Neural crest cell (in vitro differentiated cells): Measurements from ENCODE around the gene STK24. TPM values are rescaled to one million over a fixed set of nuclear protein-coding genes. Genes with fewer than 3 reads are reported as not detected.

Experiments used
- DNase-seq: peaks from one replicate; pipeline ENCODE4 v3.0.0; 2021; ENCODE audit warnings: low read depth, mixed read lengths, low spot score
- H3K27ac Mint-ChIP-seq: one replicate; pipeline ENCODE4 v1.8.0; 2021; ENCODE audit warnings: mild to moderate bottlenecking, mixed read lengths; ENCODE audit not compliant: unreplicated experiment
- H3K27me3 Mint-ChIP-seq: 2 replicates; pipeline ENCODE4 v1.8.0; 2021; ENCODE audit warnings: low read depth, mild to moderate bottlenecking, mixed read lengths
- H3K36me3 Mint-ChIP-seq: 2 replicates; pipeline ENCODE4 v1.8.0; 2021; ENCODE audit warnings: low read depth, mild to moderate bottlenecking, mixed read lengths
- H3K4me1 Mint-ChIP-seq: 2 replicates; pipeline ENCODE4 v1.8.0; 2021; ENCODE audit warnings: mixed read lengths
- H3K4me3 Mint-ChIP-seq: one replicate; pipeline ENCODE4 v1.8.0; 2021; ENCODE audit warnings: mild to moderate bottlenecking, mixed read lengths
- H3K9me3 Mint-ChIP-seq: 2 replicates; pipeline ENCODE4 v1.8.0; 2021; ENCODE audit warnings: mixed read lengths
- total RNA-seq: library from RNA; stranded (reverse); gene quantifications from 2 replicates; pipeline ENCODE4 v1.2.1, GENCODE V29; 2021
- TF ChIP-seq, protein P1 (sequence below): fragments of 200-600 bp; sonication (generic); conservative IDR thresholded peaks from 2 replicates; pipeline ENCODE4 v1.5.0; 2021; ENCODE audit warnings: antibody characterized with exemption, mild to moderate bottlenecking

STK24 gene
- total RNA-seq, 1 donor from 2014 or later = 114 TPM

DNA sequence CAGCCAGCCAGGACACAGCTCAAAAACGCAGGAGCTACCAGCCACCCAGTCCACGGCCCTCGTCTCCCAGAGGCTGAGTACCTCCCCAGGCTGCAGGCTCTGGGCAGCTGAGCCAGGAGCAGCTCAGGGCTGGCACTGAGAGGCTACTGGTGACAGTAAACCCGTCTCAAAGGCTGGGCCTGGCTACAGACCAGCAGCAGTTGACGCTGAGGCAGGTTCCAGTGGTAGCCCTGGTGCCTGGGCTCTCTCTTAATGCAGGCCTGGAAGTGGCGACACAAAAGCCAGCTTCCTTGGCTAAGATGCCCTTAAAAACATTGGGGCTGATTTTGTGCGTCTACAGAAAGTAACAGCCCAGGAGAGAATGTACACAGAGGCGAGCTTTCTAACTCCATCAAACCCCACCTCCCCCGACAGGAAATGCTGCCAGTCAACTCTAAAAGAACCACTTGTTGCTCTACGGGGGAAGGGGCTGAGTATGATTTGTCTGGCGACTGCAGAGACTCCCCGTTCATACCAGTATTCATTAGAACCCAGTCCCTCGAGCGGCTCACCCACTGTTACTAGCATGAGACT is 126.3 kb downstream of the STK24 start:
- DNase-seq = peak; percentile 28
- peaks cover 2% of the 10 kb centered on the region for H3K27me3 Mint-ChIP-seq
- H3K36me3 Mint-ChIP-seq = peaks cover 25% of the 10 kb centered on the region
- peak overlapping the region; percentile 14 for H3K27ac Mint-ChIP-seq
- H3K4me3 Mint-ChIP-seq = peak overlapping the region; percentile 45
- TF ChIP-seq, protein P1, sequence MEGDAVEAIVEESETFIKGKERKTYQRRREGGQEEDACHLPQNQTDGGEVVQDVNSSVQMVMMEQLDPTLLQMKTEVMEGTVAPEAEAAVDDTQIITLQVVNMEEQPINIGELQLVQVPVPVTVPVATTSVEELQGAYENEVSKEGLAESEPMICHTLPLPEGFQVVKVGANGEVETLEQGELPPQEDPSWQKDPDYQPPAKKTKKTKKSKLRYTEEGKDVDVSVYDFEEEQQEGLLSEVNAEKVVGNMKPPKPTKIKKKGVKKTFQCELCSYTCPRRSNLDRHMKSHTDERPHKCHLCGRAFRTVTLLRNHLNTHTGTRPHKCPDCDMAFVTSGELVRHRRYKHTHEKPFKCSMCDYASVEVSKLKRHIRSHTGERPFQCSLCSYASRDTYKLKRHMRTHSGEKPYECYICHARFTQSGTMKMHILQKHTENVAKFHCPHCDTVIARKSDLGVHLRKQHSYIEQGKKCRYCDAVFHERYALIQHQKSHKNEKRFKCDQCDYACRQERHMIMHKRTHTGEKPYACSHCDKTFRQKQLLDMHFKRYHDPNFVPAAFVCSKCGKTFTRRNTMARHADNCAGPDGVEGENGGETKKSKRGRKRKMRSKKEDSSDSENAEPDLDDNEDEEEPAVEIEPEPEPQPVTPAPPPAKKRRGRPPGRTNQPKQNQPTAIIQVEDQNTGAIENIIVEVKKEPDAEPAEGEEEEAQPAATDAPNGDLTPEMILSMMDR = no peak
- no peaks in the 10 kb centered on the region for H3K9me3 Mint-ChIP-seq
- peaks cover 34% of the 10 kb centered on the region for H3K4me1 Mint-ChIP-seq

DNA sequence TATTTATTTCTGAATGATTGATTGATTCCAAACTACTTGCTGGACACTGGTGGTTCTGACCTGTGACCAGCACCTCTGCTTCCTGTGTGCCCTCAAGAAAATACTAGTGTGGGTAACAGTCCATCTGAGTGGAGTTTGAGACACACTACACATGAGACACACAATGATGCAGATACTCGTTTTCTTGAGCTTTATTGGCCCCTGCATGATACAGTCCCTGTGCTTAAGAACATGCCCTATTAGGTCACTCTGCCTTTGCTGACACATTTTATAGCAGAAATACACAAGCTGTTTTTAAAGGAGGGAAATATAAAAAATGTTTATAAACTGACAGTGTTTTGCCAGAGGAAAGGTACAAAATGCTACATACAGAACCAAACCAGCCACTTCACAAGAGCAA is 126.9 kb downstream of the STK24 start:
- Mint-ChIP-seq H3K27ac (no peak overlapping the region), H3K9me3 (no peaks in the 10 kb centered on the region), H3K27me3 (peaks cover 2% of the 10 kb centered on the region), H3K36me3 (peaks cover 23% of the 10 kb centered on the region), H3K4me3 (peak overlapping the region; percentile 16), H3K4me1 (peaks cover 40% of the 10 kb centered on the region)
- DNase-seq = no peak
- TF ChIP-seq, protein P1 = no peak

- no peak for DNase-seq
- Mint-ChIP-seq H3K4me3 (no peak overlapping the region), H3K4me1 (peaks cover 40% of the 10 kb centered on the region), H3K27ac (peak overlapping the region; percentile 40), H3K27me3 (peaks cover 2% of the 10 kb centered on the region), H3K9me3 (no peaks in the 10 kb centered on the region), H3K36me3 (peaks cover 17% of the 10 kb centered on the region)
- TF ChIP-seq, protein P1 = no peak
Observed at GRCh38 chr13:98449273-98449672, 127.6 kb downstream of the STK24 start.

- DNase-seq = no peak
- H3K27me3 Mint-ChIP-seq = peaks cover 5% of the 10 kb centered on the region
- H3K27ac Mint-ChIP-seq = no peak overlapping the region
- H3K4me1 Mint-ChIP-seq = peaks cover 40% of the 10 kb centered on the region
- peak overlapping the region; percentile 35 for H3K4me3 Mint-ChIP-seq
- TF ChIP-seq, protein P1 = no peak
- peaks cover 19% of the 10 kb centered on the region for H3K36me3 Mint-ChIP-seq
- no peaks in the 10 kb centered on the region for H3K9me3 Mint-ChIP-seq
Observed at GRCh38 chr13:98448642-98448928, 128.3 kb downstream of the STK24 start.

GRCh38 chr13:98447881-98448641 is 128.8 kb downstream of the STK24 start:
- Mint-ChIP-seq H3K9me3 (no peaks in the 10 kb centered on the region), H3K4me1 (peaks cover 40% of the 10 kb centered on the region), H3K36me3 (peaks cover 19% of the 10 kb centered on the region), H3K27me3 (peaks cover 5% of the 10 kb centered on the region), H3K4me3 (peak overlapping the region; percentile 35), H3K27ac (no peak overlapping the region)
- DNase-seq = peak; percentile 55
- TF ChIP-seq, protein P1 = peak; percentile 61
